SK-N-SH (cell line): ENCODE results near the gene KCNC2. TPM values are rescaled to one million over a fixed set of nuclear protein-coding genes. Genes with fewer than 3 reads are reported as not detected.

Experiments used
- CTCF ChIA-PET: fragments of 300-600, 350-600 bp; formaldehyde crosslinking; extraction: SDS; loops from one replicate; lab custom pipeline; 2021; lab: Yijun Ruan, JAX
- POLR2A ChIA-PET: fragments of 350-600 bp; sonication (Branson Sonifier 250); formaldehyde crosslinking; extraction: SDS; loops from one replicate; lab custom pipeline; 2020; ENCODE audit warnings: antibody characterized with exemption, inconsistent platforms; lab: Yijun Ruan, JAX
- DNase-seq: peaks from one replicate; pipeline ENCODE4 v3.0.0; 2012
- H2AFZ ChIP-seq: fragments of 200-600 bp; sonication (generic); 2 replicates; pipeline ENCODE4 v1.8.1; 2016; ENCODE audit warnings: antibody characterized with exemption, mild to moderate bottlenecking, low read depth
- H3F3A ChIP-seq: fragments of 200-600 bp; sonication (generic); replicated peaks from 2 replicates; pipeline ENCODE3; 2016; ENCODE audit warnings: antibody characterized with exemption, mild to moderate bottlenecking; ENCODE audit not compliant: insufficient read depth
- H3K27ac ChIP-seq, 2 experiments: fragments of 200-500 bp in 1 of 2; fragments of 200-600 bp in 1 of 2; sonication (Bioruptor generic) in 1 of 2; sonication (generic), shearing (Covaris generic) in 1 of 2; 2 replicates each; pipeline versions ENCODE4 v1.5.1 to v1.6.1; 2014 to 2016; ENCODE audit warnings: low read depth in 2 of 2, inconsistent platforms in 1 of 2, low read length in 1 of 2, mild to moderate bottlenecking in 1 of 2, mixed read lengths in 1 of 2
- H3K27me3 ChIP-seq: fragments of 200-600 bp; sonication (generic), shearing (Covaris generic); 2 replicates; pipeline ENCODE4 v1.6.1; 2016; ENCODE audit warnings: mixed run types; ENCODE audit not compliant: insufficient read depth
- H3K36me3 ChIP-seq, 2 experiments: fragments of 200-500 bp in 1 of 2; fragments of 200-600 bp in 1 of 2; sonication (Bioruptor generic) in 1 of 2; sonication (generic) in 1 of 2; replicated peaks in 1 of 2; 2 replicates each; pipeline versions ENCODE3 to v1.5.1; 2014 to 2016; ENCODE audit warnings: low read length in 1 of 2, mild to moderate bottlenecking in 1 of 2; ENCODE audit not compliant: insufficient read depth in 2 of 2, control insufficient read depth in 1 of 2
- H3K4me1 ChIP-seq, 2 experiments: fragments of 200-500 bp in 1 of 2; fragments of 200-600 bp in 1 of 2; sonication (Bioruptor generic) in 1 of 2; sonication (generic), shearing (Covaris generic) in 1 of 2; 2 replicates each; pipeline versions ENCODE4 v1.5.1 to v1.6.1; 2014 to 2016; ENCODE audit warnings: low read depth in 1 of 2, low read length in 1 of 2, mixed run types in 1 of 2; ENCODE audit not compliant: insufficient read depth in 2 of 2, control insufficient read depth in 1 of 2
- H3K4me2 ChIP-seq: fragments of 200-600 bp; sonication (generic), shearing (Covaris generic); 2 replicates; pipeline ENCODE4 v1.6.1; 2017; ENCODE audit warnings: mixed run types
- H3K4me3 ChIP-seq, 2 experiments: fragments of 200-500 bp in 1 of 2; fragments of 200-600 bp in 1 of 2; sonication (Bioruptor generic) in 1 of 2; sonication (generic), shearing (Covaris generic) in 1 of 2; 2 replicates each; pipeline versions ENCODE4 v1.5.1 to v1.8.1; 2014 to 2016; ENCODE audit warnings: low read depth in 2 of 2, inconsistent platforms in 1 of 2, low read length in 1 of 2, mild to moderate bottlenecking in 1 of 2, mixed read lengths in 1 of 2, moderate library complexity in 1 of 2
- H3K79me2 ChIP-seq: fragments of 200-600 bp; sonication (generic); 2 replicates; pipeline ENCODE4 v1.8.1; 2017; ENCODE audit warnings: mild to moderate bottlenecking; ENCODE audit not compliant: insufficient read depth
- H3K9ac ChIP-seq: fragments of 200-600 bp; sonication (generic); 2 replicates; pipeline ENCODE4 v1.6.1; 2017; ENCODE audit warnings: mixed run types
- H3K9me2 ChIP-seq: fragments of 200-600 bp; sonication (generic); 2 replicates; pipeline ENCODE4 v1.6.1; 2017; ENCODE audit warnings: mixed run types
- H3K9me3 ChIP-seq: fragments of 200-600 bp; sonication (generic); 2 replicates; pipeline ENCODE4 v1.6.1; 2017; ENCODE audit warnings: mixed run types, mild to moderate bottlenecking, moderate library complexity
- H4K20me1 ChIP-seq: fragments of 200-600 bp; sonication (generic); 2 replicates; pipeline ENCODE4 v1.6.1; 2017; ENCODE audit warnings: mild to moderate bottlenecking, mixed run types; ENCODE audit not compliant: insufficient read depth
- CHD2 ChIP-seq: fragments of 150-350 bp; IDR thresholded peaks from 2 replicates; pipeline ENCODE4 v1.6.1; 2018; ENCODE audit warnings: low read length; ENCODE audit not compliant: partially characterized antibody
- ELF1 ChIP-seq: IDR thresholded peaks from 2 replicates; pipeline ENCODE4 v1.4.0; 2012
- EP300 ChIP-seq, 2 experiments: IDR thresholded peaks; 2 replicates each; pipeline versions ENCODE4 v1.4.0 to v1.6.1; 2012; ENCODE audit warnings: borderline replicate concordance in 1 of 2, low read depth in 1 of 2, low read length in 1 of 2
- EZH2phosphoT487 ChIP-seq: fragments of 200-600 bp; sonication (generic); IDR thresholded peaks from 2 replicates; pipeline ENCODE4 v1.6.1; 2017; ENCODE audit warnings: low read depth, mixed run types, mild to moderate bottlenecking, antibody characterized with exemption, moderate library complexity, borderline replicate concordance
- FOSL2 ChIP-seq: IDR thresholded peaks from 2 replicates; pipeline ENCODE4 v1.4.0; 2012; ENCODE audit warnings: low read depth, mild to moderate bottlenecking, moderate library complexity, borderline replicate concordance
- FOXJ3 ChIP-seq: sonication (generic); formaldehyde crosslinking; IDR thresholded peaks from 2 replicates; pipeline ENCODE4 v1.5.1; 2020; ENCODE audit warnings: mild to moderate bottlenecking, missing genetic modification reagents
- FOXM1 ChIP-seq: IDR thresholded peaks from 2 replicates; pipeline ENCODE4 v1.4.0; 2012; ENCODE audit warnings: low read depth, mild to moderate bottlenecking
- GABPA ChIP-seq: IDR thresholded peaks from 2 replicates; pipeline ENCODE4 v1.4.0; 2012; ENCODE audit warnings: low read depth, mild to moderate bottlenecking
- IRF3 ChIP-seq: fragments of 150-350 bp; IDR thresholded peaks from 2 replicates; pipeline ENCODE4 v1.6.1; 2016; ENCODE audit warnings: mild to moderate bottlenecking, low read depth, low read length
- JUND ChIP-seq: IDR thresholded peaks from 2 replicates; pipeline ENCODE4 v1.4.0; 2012
- MAX ChIP-seq: IDR thresholded peaks from 2 replicates; pipeline ENCODE4 v1.4.0; 2012; ENCODE audit warnings: low read depth
- MEF2A ChIP-seq: IDR thresholded peaks from 2 replicates; pipeline ENCODE4 v1.4.0; 2012; ENCODE audit warnings: low read depth, borderline replicate concordance
- NRF1 ChIP-seq: IDR thresholded peaks from 2 replicates; pipeline ENCODE4 v1.6.1; 2012; ENCODE audit warnings: low read depth, mild to moderate bottlenecking, low read length
- POLR2AphosphoS5 ChIP-seq: IDR thresholded peaks from 2 replicates; pipeline ENCODE4 v1.6.1; 2012; ENCODE audit warnings: low read depth, low read length
- RAD21 ChIP-seq: IDR thresholded peaks from 2 replicates; pipeline ENCODE4 v1.6.1; 2012; ENCODE audit warnings: mild to moderate bottlenecking, low read length
- RFX5 ChIP-seq: IDR thresholded peaks from 2 replicates; pipeline ENCODE4 v1.6.1; 2012; ENCODE audit warnings: mild to moderate bottlenecking, improper control_type of control experiment, low read length
- RXRA ChIP-seq: IDR thresholded peaks from 2 replicates; pipeline ENCODE4 v1.4.0; 2012; ENCODE audit warnings: low read depth, mild to moderate bottlenecking, borderline replicate concordance
- SIN3A ChIP-seq: IDR thresholded peaks from 2 replicates; pipeline ENCODE4 v1.6.1; 2012; ENCODE audit warnings: low read depth, mild to moderate bottlenecking, low read length, moderate library complexity, borderline replicate concordance
- SMC3 ChIP-seq: IDR thresholded peaks from 2 replicates; pipeline ENCODE4 v1.6.1; 2012; ENCODE audit warnings: low read depth, low read length, improper control_type of control experiment
- TAF1 ChIP-seq: IDR thresholded peaks from 2 replicates; pipeline ENCODE4 v1.6.1; 2012; ENCODE audit warnings: low read depth, mild to moderate bottlenecking, low read length, moderate library complexity, borderline replicate concordance
- USF1 ChIP-seq: IDR thresholded peaks from 2 replicates; pipeline ENCODE4 v1.4.0; 2012; ENCODE audit warnings: low read depth, borderline replicate concordance
- USF2 ChIP-seq: fragments of 150-350 bp; IDR thresholded peaks from 2 replicates; pipeline ENCODE4 v1.6.1; 2017; ENCODE audit warnings: antibody characterized with exemption, low read length, low read depth, borderline replicate concordance
- YY1 ChIP-seq: IDR thresholded peaks from 2 replicates; pipeline ENCODE4 v1.4.0; 2012; ENCODE audit warnings: low read depth, mild to moderate bottlenecking
- ZBTB33 ChIP-seq: IDR thresholded peaks from 2 replicates; pipeline ENCODE4 v1.4.0; 2012; ENCODE audit warnings: low read depth, borderline replicate concordance
- WGBS: methylation state at CpG from one replicate; pipeline ENCODE4 v1.1.6; 2017; ENCODE audit warnings: low lambda C conversion rate; 5-methylcytosine and 5-hydroxymethylcytosine counted together
- polyA plus RNA-seq, 3 experiments: library from polyadenylated mRNA; depleted of rRNA; stranded (reverse); fragments of >200 nt; gene quantifications; 2 replicates each; pipeline ENCODE4 v1.2.3, GENCODE V29; 2012

The KCNC2 gene
- polyA plus RNA-seq, 1 of the 3 experiments (the other 2 are of a cell fraction): not detected

GRCh38 chr12:75130811-75131210 is 78.8 kb downstream of the KCNC2 start:
- CTCF ChIA-PET: no interaction called here
- H3K36me3 ChIP-seq: no peaks in the 10 kb centered on the region
- H3K27ac ChIP-seq: no peak overlapping the region
- POLR2A ChIA-PET: no interaction called here
- H3K27me3 ChIP-seq: 0 out of 2 replicates have a peak, but pooled peaks cover 5% of the 10 kb centered on the region
- H3K9me3 ChIP-seq: no peaks in the 10 kb centered on the region
- no peak overlapping the region for H3K9ac ChIP-seq
- no peak overlapping the region for H2AFZ ChIP-seq
- H3K79me2 ChIP-seq: no peaks in the 10 kb centered on the region
- H3K4me2 ChIP-seq: no peak overlapping the region
- H3K4me3 ChIP-seq: no peak overlapping the region
- no peak for TF ChIP-seq YY1
- TF ChIP-seq TAF1: no peak
- TF ChIP-seq IRF3: no peak
- TF ChIP-seq FOXJ3 (CRISPR knock-in tag): no peak
- no peak for TF ChIP-seq MAX
- no peak for TF ChIP-seq RXRA
- TF ChIP-seq EZH2phosphoT487: no peak
- TF ChIP-seq FOXM1: no peak
- TF ChIP-seq USF1: no peak
- TF ChIP-seq JUND: no peak
- no peak for TF ChIP-seq EP300 (IDR thresholded peaks at IDR 0.05; ENCODE audit: borderline replicate concordance in 1 of 2, low read depth in 1 of 2, low read length in 1 of 2)
- no peak for TF ChIP-seq FOSL2
- no peak for TF ChIP-seq NRF1
- no peak for TF ChIP-seq SIN3A
- TF ChIP-seq RFX5: no peak
- WGBS: 30% methylated on average over 3 of the region's 3 CpGs
- no peaks in the 10 kb centered on the region; the same call in 1 of the 2 replicates for H3K9me2 ChIP-seq
- no peak for DNase-seq
- H4K20me1 ChIP-seq: no peaks in the 10 kb centered on the region
- H3K4me1 ChIP-seq: no peaks in the 10 kb centered on the region
- H3F3A ChIP-seq: no peaks in the 10 kb centered on the region

- 1% methylated on average over 2 of the region's 2 CpGs for WGBS
- ChIA-PET POLR2A (no interaction called here), CTCF (no interaction called here)
- Histone ChIP-seq H3K4me3 (no peak overlapping the region), H3K79me2 (no peaks in the 10 kb centered on the region), H3K4me1 (no peaks in the 10 kb centered on the region), H3K27ac (no peak overlapping the region), H3K4me2 (no peak overlapping the region), H4K20me1 (no peaks in the 10 kb centered on the region), H3K9me3 (no peaks in the 10 kb centered on the region), H3K9me2 (no peaks in the 10 kb centered on the region), H3F3A (no peaks in the 10 kb centered on the region), H3K36me3 (no peaks in the 10 kb centered on the region), H3K27me3 (0 out of 2 replicates have a peak, but pooled peaks cover 5% of the 10 kb centered on the region), H3K9ac (no peak overlapping the region), H2AFZ (no peak overlapping the region)
- DNase-seq: no peak
- TF ChIP-seq ELF1: no peak
- no peak for TF ChIP-seq MAX
- no peak for TF ChIP-seq NRF1
- TF ChIP-seq USF2: no peak
- no peak for TF ChIP-seq RAD21
- no peak for TF ChIP-seq GABPA
- TF ChIP-seq JUND: no peak
- no peak for TF ChIP-seq SIN3A
- TF ChIP-seq SMC3: no peak
- no peak for TF ChIP-seq CHD2
- TF ChIP-seq EP300 (IDR thresholded peaks at IDR 0.05; ENCODE audit: borderline replicate concordance in 1 of 2, low read depth in 1 of 2, low read length in 1 of 2): no peak
- TF ChIP-seq TAF1: no peak
- no peak for TF ChIP-seq FOSL2
- TF ChIP-seq ZBTB33: no peak
- TF ChIP-seq MEF2A: no peak
- TF ChIP-seq RFX5: no peak
- no peak for TF ChIP-seq POLR2AphosphoS5
These were observed 80.4 kb downstream of the KCNC2 start for GRCh38 chr12:75129275-75129674.
